A549 (cell line): ENCODE measurements around the gene ANKFY1. TPM values are rescaled to one million over a fixed set of nuclear protein-coding genes. Genes with fewer than 3 reads are reported as not detected.
A peak's percentile ranks its signal among the peaks of the same experiment; 100 is the strongest.

ENCODE experiments used
- BCL3 ChIP-seq: fragments of >200 bp; sonication (Bioruptor Twin); formaldehyde crosslinking; IDR thresholded peaks from 3 replicates; pipeline ENCODE4 v1.6.1; 2016
- CBX8 ChIP-seq: fragments of 200-600 bp; sonication (generic); IDR thresholded peaks from 2 replicates; pipeline ENCODE4 v1.6.1; 2016
- CEBPB ChIP-seq, 2 experiments: fragments of >200 bp in 1 of 2; sonication (Bioruptor Twin) in 1 of 2; formaldehyde crosslinking in 1 of 2; IDR thresholded peaks; 2 replicates each; pipeline ENCODE4 v1.6.1; 2012 to 2016
- E2F6 ChIP-seq: IDR thresholded peaks from 2 replicates; pipeline ENCODE4 v1.6.1; 2012; ENCODE audit warnings: low read depth, borderline replicate concordance
- EP300 ChIP-seq, 2 experiments: fragments of >200 bp; sonication (Bioruptor Twin); formaldehyde crosslinking; IDR thresholded peaks; 2 replicates in 1 of 2; 3 replicates in 1 of 2; pipeline ENCODE4 v1.6.1; 2016 to 2017
- FOSB ChIP-seq: fragments of 250-450 bp; sonication (Bioruptor Pico); IDR thresholded peaks from 2 replicates; pipeline ENCODE4 v1.5.0; 2020; ENCODE audit warnings: mild to moderate bottlenecking, moderate library complexity
- FOSL2 ChIP-seq, 2 experiments: fragments of 450-650 bp in 1 of 2; fragments of >200 bp in 1 of 2; sonication (Bioruptor Twin) in 1 of 2; formaldehyde crosslinking; IDR thresholded peaks; 2 replicates each; pipeline versions ENCODE4 v1.5.0 to v1.6.1; 2016 to 2020; ENCODE audit warnings: mild to moderate bottlenecking in 1 of 2, moderate library complexity in 1 of 2
- FOXS1 ChIP-seq: fragments of 250-450 bp; sonication (Bioruptor Pico); IDR thresholded peaks from 2 replicates; pipeline ENCODE4 v1.5.0; 2020; ENCODE audit warnings: mild to moderate bottlenecking, moderate library complexity
- HDAC2 ChIP-seq: fragments of 200-600 bp; sonication (generic); IDR thresholded peaks from 2 replicates; pipeline ENCODE4 v1.6.1; 2016
- HOXB13 ChIP-seq: fragments of 250-450 bp; sonication (Bioruptor Pico); IDR thresholded peaks from 2 replicates; pipeline ENCODE4 v1.5.0; 2020; ENCODE audit warnings: low read depth, mild to moderate bottlenecking, moderate library complexity
- NPAS2 ChIP-seq: fragments of 250-450 bp; sonication (Bioruptor Pico); IDR thresholded peaks from 2 replicates; pipeline ENCODE4 v1.8.0; 2022; ENCODE audit warnings: mild to moderate bottlenecking, moderate library complexity, borderline replicate concordance
- PHF8 ChIP-seq: fragments of 200-600 bp; sonication (generic); IDR thresholded peaks from 2 replicates; pipeline ENCODE4 v1.6.1; 2016; ENCODE audit warnings: low read depth, mild to moderate bottlenecking, antibody characterized with exemption, moderate library complexity, borderline replicate concordance
- RCOR1 ChIP-seq: fragments of 150-350 bp; IDR thresholded peaks from 2 replicates; pipeline ENCODE4 v1.6.1; 2014; ENCODE audit warnings: antibody characterized with exemption, low read length, low read depth
- SMC3 ChIP-seq: fragments of >200 bp; sonication (Bioruptor Twin); formaldehyde crosslinking; IDR thresholded peaks from 3 replicates; pipeline ENCODE4 v1.6.1; 2018; ENCODE audit warnings: inconsistent platforms
- SREBF2 ChIP-seq: fragments of 450-650 bp; IDR thresholded peaks from 2 replicates; pipeline ENCODE4 v1.6.1; 2014; ENCODE audit warnings: mild to moderate bottlenecking, moderate library complexity
- ZC3H11A ChIP-seq: fragments of 450-650 bp; IDR thresholded peaks from 2 replicates; pipeline ENCODE4 v1.6.1; 2014; ENCODE audit warnings: antibody characterized with exemption, mild to moderate bottlenecking
- ZFP36 ChIP-seq: fragments of 450-650 bp; IDR thresholded peaks from 2 replicates; pipeline ENCODE4 v1.6.1; 2014; ENCODE audit warnings: borderline replicate concordance; ENCODE audit not compliant: partially characterized antibody
- ZNF302 ChIP-seq: fragments of 250-450 bp; sonication (Bioruptor Pico); IDR thresholded peaks from 2 replicates; pipeline ENCODE4 v1.9.0; 2021; ENCODE audit warnings: inconsistent platforms, mild to moderate bottlenecking, moderate library complexity
- polyA plus RNA-seq, 4 experiments: library from polyadenylated mRNA; depleted of rRNA in 3 of 4; stranded (reverse); fragments of >200 nt; fragmentation: RNase III in 1 of 4; extraction: RNeasy Plus Mini Kit Qiagen cat#74134 plus additional on column Dnase treatment in 1 of 4; gene quantifications; 2 replicates in 3 of 4; 3 replicates in 1 of 4; pipeline ENCODE4 v1.2.3, GENCODE V29; 2011 to 2017
- TF ChIP-seq, protein P1 (sequence below): fragments of 200-600 bp; sonication (generic); IDR thresholded peaks from 2 replicates; pipeline ENCODE4 v1.6.1; 2016; ENCODE audit warnings: antibody characterized with exemption, mild to moderate bottlenecking, moderate library complexity
- TF ChIP-seq, protein P2 (sequence below): fragments of 250-450 bp; sonication (Bioruptor Pico); IDR thresholded peaks from 2 replicates; pipeline ENCODE4 v1.5.0; 2020; ENCODE audit warnings: low read depth, mild to moderate bottlenecking, moderate library complexity
- TF ChIP-seq, protein P3 (sequence below): fragments of >200 bp; sonication (Bioruptor Twin); formaldehyde crosslinking; IDR thresholded peaks from 3 replicates; pipeline ENCODE4 v1.5.1; 2016

Gene ANKFY1
- polyA plus RNA-seq, 2 of the 4 experiments (the other 2 are of a cell fraction), result 28.5 to 51.7 TPM

DNA sequence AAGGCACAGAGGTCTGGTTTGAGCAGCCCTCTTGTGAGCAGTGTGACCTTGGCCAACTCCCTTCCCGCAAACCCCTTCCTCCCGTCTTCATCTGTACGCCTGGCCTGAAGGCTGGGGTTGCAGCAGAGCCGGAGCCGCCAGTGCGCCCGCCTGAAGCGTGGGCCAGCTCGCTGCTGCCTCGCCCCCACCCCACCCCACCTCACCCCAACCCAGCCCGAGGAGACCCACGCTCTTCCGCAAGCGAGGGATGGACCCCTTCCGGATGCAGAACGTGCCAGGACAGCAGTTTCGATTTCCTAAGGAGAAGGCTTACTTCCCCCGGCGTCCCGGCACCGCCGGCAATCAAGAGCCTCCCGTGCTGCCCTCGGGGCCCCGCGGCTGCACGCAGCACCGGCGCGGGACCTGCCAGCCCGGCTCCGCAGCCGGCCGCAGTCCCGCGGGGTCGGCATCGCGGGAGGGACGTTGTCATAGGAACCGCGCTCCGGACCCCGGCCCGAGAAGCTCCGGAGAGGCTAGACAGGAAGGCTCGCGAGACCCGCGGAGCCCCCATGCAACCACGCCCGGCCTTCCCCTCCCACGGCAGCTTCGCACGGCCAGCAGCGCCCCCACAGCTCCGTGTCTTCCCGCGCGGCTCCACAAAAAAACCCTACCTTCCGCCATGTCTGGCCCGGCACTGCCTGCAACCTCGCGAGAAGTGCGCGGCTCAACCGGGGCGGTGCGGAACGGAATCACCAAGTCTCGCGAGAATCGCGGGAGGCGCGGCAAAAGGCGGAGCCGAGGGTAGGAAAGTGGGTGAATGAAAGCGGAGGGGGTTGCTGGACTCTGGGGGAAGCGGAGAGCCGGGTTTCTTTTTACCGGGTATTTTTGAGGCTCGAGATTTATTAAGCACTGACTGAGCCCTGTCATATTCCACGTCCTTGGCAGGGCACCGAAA lies at the start of gene ANKFY1 (continued):
- TF ChIP-seq BCL3, result peak; percentile 84; the same call in 2 of the 3 replicates
- TF ChIP-seq CBX8, result no peak
- TF ChIP-seq, protein P1, sequence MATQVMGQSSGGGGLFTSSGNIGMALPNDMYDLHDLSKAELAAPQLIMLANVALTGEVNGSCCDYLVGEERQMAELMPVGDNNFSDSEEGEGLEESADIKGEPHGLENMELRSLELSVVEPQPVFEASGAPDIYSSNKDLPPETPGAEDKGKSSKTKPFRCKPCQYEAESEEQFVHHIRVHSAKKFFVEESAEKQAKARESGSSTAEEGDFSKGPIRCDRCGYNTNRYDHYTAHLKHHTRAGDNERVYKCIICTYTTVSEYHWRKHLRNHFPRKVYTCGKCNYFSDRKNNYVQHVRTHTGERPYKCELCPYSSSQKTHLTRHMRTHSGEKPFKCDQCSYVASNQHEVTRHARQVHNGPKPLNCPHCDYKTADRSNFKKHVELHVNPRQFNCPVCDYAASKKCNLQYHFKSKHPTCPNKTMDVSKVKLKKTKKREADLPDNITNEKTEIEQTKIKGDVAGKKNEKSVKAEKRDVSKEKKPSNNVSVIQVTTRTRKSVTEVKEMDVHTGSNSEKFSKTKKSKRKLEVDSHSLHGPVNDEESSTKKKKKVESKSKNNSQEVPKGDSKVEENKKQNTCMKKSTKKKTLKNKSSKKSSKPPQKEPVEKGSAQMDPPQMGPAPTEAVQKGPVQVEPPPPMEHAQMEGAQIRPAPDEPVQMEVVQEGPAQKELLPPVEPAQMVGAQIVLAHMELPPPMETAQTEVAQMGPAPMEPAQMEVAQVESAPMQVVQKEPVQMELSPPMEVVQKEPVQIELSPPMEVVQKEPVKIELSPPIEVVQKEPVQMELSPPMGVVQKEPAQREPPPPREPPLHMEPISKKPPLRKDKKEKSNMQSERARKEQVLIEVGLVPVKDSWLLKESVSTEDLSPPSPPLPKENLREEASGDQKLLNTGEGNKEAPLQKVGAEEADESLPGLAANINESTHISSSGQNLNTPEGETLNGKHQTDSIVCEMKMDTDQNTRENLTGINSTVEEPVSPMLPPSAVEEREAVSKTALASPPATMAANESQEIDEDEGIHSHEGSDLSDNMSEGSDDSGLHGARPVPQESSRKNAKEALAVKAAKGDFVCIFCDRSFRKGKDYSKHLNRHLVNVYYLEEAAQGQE, result peak; percentile 100
- TF ChIP-seq ZFP36, result no peak
- no peak for TF ChIP-seq FOXS1 (CRISPR knock-in tag)
- TF ChIP-seq SREBF2, result no peak
- 0 out of 2 replicates have a peak, but pooled peaks have one; percentile 15 for TF ChIP-seq FOSB (CRISPR knock-in tag)
- no peak for TF ChIP-seq RCOR1
- TF ChIP-seq, protein P2, sequence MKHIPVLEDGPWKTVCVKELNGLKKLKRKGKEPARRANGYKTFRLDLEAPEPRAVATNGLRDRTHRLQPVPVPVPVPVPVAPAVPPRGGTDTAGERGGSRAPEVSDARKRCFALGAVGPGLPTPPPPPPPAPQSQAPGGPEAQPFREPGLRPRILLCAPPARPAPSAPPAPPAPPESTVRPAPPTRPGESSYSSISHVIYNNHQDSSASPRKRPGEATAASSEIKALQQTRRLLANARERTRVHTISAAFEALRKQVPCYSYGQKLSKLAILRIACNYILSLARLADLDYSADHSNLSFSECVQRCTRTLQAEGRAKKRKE (CRISPR knock-in tag), result no peak
- TF ChIP-seq E2F6, result peak; percentile 66; the same call in 1 of the 2 replicates
- no peak for TF ChIP-seq SMC3
- TF ChIP-seq, protein P3, sequence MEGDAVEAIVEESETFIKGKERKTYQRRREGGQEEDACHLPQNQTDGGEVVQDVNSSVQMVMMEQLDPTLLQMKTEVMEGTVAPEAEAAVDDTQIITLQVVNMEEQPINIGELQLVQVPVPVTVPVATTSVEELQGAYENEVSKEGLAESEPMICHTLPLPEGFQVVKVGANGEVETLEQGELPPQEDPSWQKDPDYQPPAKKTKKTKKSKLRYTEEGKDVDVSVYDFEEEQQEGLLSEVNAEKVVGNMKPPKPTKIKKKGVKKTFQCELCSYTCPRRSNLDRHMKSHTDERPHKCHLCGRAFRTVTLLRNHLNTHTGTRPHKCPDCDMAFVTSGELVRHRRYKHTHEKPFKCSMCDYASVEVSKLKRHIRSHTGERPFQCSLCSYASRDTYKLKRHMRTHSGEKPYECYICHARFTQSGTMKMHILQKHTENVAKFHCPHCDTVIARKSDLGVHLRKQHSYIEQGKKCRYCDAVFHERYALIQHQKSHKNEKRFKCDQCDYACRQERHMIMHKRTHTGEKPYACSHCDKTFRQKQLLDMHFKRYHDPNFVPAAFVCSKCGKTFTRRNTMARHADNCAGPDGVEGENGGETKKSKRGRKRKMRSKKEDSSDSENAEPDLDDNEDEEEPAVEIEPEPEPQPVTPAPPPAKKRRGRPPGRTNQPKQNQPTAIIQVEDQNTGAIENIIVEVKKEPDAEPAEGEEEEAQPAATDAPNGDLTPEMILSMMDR, result no peak
- no peak for TF ChIP-seq HDAC2
- no peak for TF ChIP-seq ZNF302 (CRISPR knock-in tag)
- no peak for TF ChIP-seq NPAS2 (CRISPR knock-in tag)
- TF ChIP-seq PHF8, result peak; percentile 93
- TF ChIP-seq FOSL2 (IDR thresholded peaks at IDR 0.05), result no peak
- no peak for TF ChIP-seq FOSL2 (CRISPR knock-in tag; IDR thresholded peaks at IDR 0.05)
- TF ChIP-seq EP300 (IDR thresholded peaks at IDR 0.05), result no peak
- no peak for TF ChIP-seq HOXB13
- TF ChIP-seq ZC3H11A, result no peak
- no peak for TF ChIP-seq CEBPB (IDR thresholded peaks at IDR 0.05)
- TF ChIP-seq, all 56 proteins: peak for 13
